Loucy (cell line): ENCODE measurements around the gene SLIT1.

Source experiments
- EZH2phosphoT487 ChIP-seq: fragments of 200-600 bp; IDR thresholded peaks from 2 replicates; pipeline ENCODE4 v1.6.1; 2018; ENCODE audit warnings: antibody characterized with exemption, mild to moderate bottlenecking, moderate library complexity, borderline replicate concordance
- TF ChIP-seq, protein P1 (sequence below): fragments of 200-600 bp; sonication (generic); conservative IDR thresholded peaks from 2 replicates; pipeline ENCODE4 v1.5.1; 2014; ENCODE audit warnings: mild to moderate bottlenecking, antibody characterized with exemption, low read length

- TF ChIP-seq, protein P1, sequence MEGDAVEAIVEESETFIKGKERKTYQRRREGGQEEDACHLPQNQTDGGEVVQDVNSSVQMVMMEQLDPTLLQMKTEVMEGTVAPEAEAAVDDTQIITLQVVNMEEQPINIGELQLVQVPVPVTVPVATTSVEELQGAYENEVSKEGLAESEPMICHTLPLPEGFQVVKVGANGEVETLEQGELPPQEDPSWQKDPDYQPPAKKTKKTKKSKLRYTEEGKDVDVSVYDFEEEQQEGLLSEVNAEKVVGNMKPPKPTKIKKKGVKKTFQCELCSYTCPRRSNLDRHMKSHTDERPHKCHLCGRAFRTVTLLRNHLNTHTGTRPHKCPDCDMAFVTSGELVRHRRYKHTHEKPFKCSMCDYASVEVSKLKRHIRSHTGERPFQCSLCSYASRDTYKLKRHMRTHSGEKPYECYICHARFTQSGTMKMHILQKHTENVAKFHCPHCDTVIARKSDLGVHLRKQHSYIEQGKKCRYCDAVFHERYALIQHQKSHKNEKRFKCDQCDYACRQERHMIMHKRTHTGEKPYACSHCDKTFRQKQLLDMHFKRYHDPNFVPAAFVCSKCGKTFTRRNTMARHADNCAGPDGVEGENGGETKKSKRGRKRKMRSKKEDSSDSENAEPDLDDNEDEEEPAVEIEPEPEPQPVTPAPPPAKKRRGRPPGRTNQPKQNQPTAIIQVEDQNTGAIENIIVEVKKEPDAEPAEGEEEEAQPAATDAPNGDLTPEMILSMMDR, result no peak
- TF ChIP-seq EZH2phosphoT487, result no peak
Measured at GRCh38 chr10:96958071-96958470, 227.7 kb downstream of the SLIT1 start.
